K562 (cell line): Measurements from ENCODE around the gene PLCD1. TPM values are rescaled to one million over a fixed set of nuclear protein-coding genes. Genes with fewer than 3 reads are reported as not detected.
A peak's percentile ranks its signal among the peaks of the same experiment; 100 is the strongest.

Experiments
- ARID1B ChIP-seq: fragments of 450-650 bp; IDR thresholded peaks from 2 replicates; pipeline ENCODE4 v1.6.1; 2016; ENCODE audit warnings: antibody characterized with exemption, mild to moderate bottlenecking, inconsistent platforms
- BDP1 ChIP-seq: IDR thresholded peaks from 3 replicates; pipeline ENCODE4 v1.6.1; 2011; ENCODE audit not compliant: insufficient read length, insufficient read depth
- FOXK2 ChIP-seq, 2 experiments: fragments of 450-650 bp; IDR thresholded peaks in 1 of 2; conservative IDR thresholded peaks in 1 of 2; 2 replicates each; pipeline ENCODE4 v1.6.1; 2016; ENCODE audit warnings: low read depth in 2 of 2, mild to moderate bottlenecking in 1 of 2
- GTF2A2 ChIP-seq: IDR thresholded peaks from 2 replicates; pipeline ENCODE4 v1.6.1; 2016; ENCODE audit warnings: mild to moderate bottlenecking, missing genetic modification characterization, missing compliant biosample characterization
- HDAC8 ChIP-seq: fragments of 450-650 bp; IDR thresholded peaks from 2 replicates; pipeline ENCODE4 v1.6.1; 2016; ENCODE audit warnings: mild to moderate bottlenecking, missing genetic modification characterization, moderate library complexity, missing compliant biosample characterization
- ILF3 ChIP-seq: fragments of 450-650 bp; IDR thresholded peaks from 2 replicates; pipeline ENCODE4 v1.6.1; 2018; ENCODE audit warnings: antibody characterized with exemption, mild to moderate bottlenecking, moderate library complexity, borderline replicate concordance
- JUN ChIP-seq, 2 experiments: sonication (generic) in 1 of 2; formaldehyde crosslinking in 1 of 2; IDR thresholded peaks; 2 replicates each; pipeline versions ENCODE4 v1.6.1 to v1.8.0; 2012 to 2022; ENCODE audit warnings: borderline replicate concordance in 2 of 2, mild to moderate bottlenecking in 2 of 2, improper control_type of control experiment in 1 of 2, low read depth in 1 of 2, low read length in 1 of 2, missing genetic modification reagents in 1 of 2
- MAFK ChIP-seq: IDR thresholded peaks from 2 replicates; pipeline ENCODE4 v1.6.1; 2011; ENCODE audit warnings: low read length, improper control_type of control experiment
- PCBP1 ChIP-seq: fragments of 200-400 bp; formaldehyde crosslinking; IDR thresholded peaks from 2 replicates; pipeline ENCODE4 v1.6.1; 2018; ENCODE audit warnings: mild to moderate bottlenecking, low read depth, low read length; ENCODE audit not compliant: poor library complexity, severe bottlenecking
- POLR2A ChIP-seq: fragments of 450-650 bp; conservative IDR thresholded peaks from 2 replicates; pipeline ENCODE4 v1.6.1; 2016
- ZFP1 ChIP-seq: fragments of 450-650 bp; formaldehyde crosslinking; IDR thresholded peaks from 2 replicates; pipeline ENCODE4 v1.4.0; 2020; ENCODE audit warnings: mild to moderate bottlenecking, mixed read lengths
- ZFPM2 ChIP-seq: fragments of 250-450 bp; sonication (Bioruptor Pico); IDR thresholded peaks from 2 replicates; pipeline ENCODE4 v1.5.1; 2022; ENCODE audit warnings: mild to moderate bottlenecking
- ZNF436 ChIP-seq: fragments of 250-450, 450-650 bp; sonication (Bioruptor Pico); formaldehyde crosslinking; IDR thresholded peaks from 2 replicates; pipeline ENCODE4 v1.7.0; 2020; ENCODE audit warnings: mild to moderate bottlenecking
- ZNF551 ChIP-seq: fragments of 250-450 bp; sonication (Bioruptor Pico); IDR thresholded peaks from 2 replicates; pipeline ENCODE4 v1.5.0; 2021; ENCODE audit warnings: mild to moderate bottlenecking, moderate library complexity
- ZSCAN32 ChIP-seq: fragments of 450-650 bp; formaldehyde crosslinking; IDR thresholded peaks from 2 replicates; pipeline ENCODE4 v1.4.0; 2020; ENCODE audit warnings: mild to moderate bottlenecking, moderate library complexity
- polyA plus RNA-seq, 8 experiments: library from polyadenylated mRNA; depleted of rRNA in 4 of 8; stranded (reverse) in 5 of 8; unstranded in 3 of 8; fragments of >200 nt; fragmentation: Nextera tagmentation in 2 of 8; fragmentation: Illumina TruSeq in 1 of 8; extraction: Ambion mirVana in 2 of 8; extraction: Trizol in 1 of 8; gene quantifications; 2 replicates each; pipeline versions ENCODE4 v1.2.1 to v1.2.3, GENCODE V29; 2011 to 2014; ENCODE audit warnings: inconsistent platforms in 1 of 8, missing spikeins in 1 of 8
- total RNA-seq, 7 experiments: library from RNA; depleted of rRNA in 6 of 7; stranded (reverse); fragments of >200 nt in 6 of 7; fragmentation: Illumina TruSeq in 2 of 7; extraction: Trizol in 2 of 7; gene quantifications; 2 replicates each; pipeline versions ENCODE4 v1.2.1 to v1.2.3, GENCODE V29; 2011 to 2021; ENCODE audit warnings: low replicate concordance in 1 of 7
- TF ChIP-seq, protein P1 (sequence below): fragments of 250-450 bp; sonication (Bioruptor Pico); IDR thresholded peaks from 2 replicates; pipeline ENCODE4 v1.4.0; 2020
- TF ChIP-seq, protein P2 (sequence below): fragments of 450-650 bp; IDR thresholded peaks from 2 replicates; pipeline ENCODE4 v1.6.1; 2017; ENCODE audit warnings: antibody characterized with exemption, mild to moderate bottlenecking
- TF ChIP-seq, protein P3 (sequence below): fragments of 250-450 bp; sonication (Bioruptor Pico); IDR thresholded peaks from 2 replicates; pipeline ENCODE4 v1.5.0; 2021
- TF ChIP-seq, protein P4 (sequence below): fragments of 250-450 bp; sonication (Bioruptor Pico); IDR thresholded peaks from 2 replicates; pipeline ENCODE4 v1.5.0; 2022; ENCODE audit warnings: mild to moderate bottlenecking

PLCD1 gene
- total and polyA plus RNA-seq, 9 of the 15 experiments (the other 6 are each of a cell fraction or from before 2014, with no cell fraction given) = 5.4 to 209 (median 116) TPM

DNA sequence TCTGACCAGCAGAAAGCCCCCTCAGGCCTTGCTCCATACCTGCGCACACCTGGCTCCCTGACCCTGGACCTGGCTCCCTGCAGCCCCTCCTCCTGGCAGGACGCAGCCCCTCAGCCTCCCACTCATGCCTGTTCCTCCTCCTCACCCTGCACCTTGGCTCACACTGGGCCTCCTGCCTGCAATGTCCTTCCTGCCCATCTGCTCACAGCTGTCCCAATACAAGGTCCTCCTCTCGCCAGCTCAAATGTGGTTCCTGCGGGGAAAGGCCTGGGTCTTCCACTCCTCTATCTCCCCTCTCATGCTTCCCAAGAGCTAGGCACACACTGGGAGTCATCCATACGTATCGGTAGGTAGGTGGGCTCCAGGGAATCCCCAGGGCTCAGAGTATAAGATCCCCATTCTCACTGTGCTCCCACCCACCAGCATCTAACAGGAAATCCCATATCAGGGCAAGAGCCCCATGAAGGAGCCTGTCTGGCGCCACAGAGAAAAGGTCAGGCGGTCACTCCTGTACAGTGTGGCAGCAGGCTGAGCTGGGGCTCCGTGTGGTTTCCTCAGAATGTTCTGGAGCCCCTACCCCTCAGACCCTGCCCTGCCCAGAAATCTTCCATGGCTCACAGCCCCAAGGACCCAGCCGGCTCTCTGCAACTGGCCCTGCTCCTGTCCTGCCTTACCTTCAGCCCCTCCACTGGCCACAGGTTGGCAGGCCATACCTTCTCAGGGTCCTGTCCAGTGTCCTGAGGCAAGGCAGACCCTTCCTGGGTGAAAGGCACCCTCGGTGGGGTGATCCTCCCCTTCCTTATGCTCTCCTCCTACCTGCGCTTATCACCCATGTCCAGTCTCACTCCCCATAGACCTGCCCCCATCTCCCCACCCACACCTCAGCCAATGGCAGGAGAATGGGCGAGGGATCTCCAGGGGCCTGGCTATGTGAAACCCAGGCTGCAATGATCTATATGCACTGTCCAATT is 10.9 kb downstream of the PLCD1 start (continued):
- TF ChIP-seq HDAC8 (tag) (no peak), ZSCAN32 (CRISPR knock-in tag) (no peak), ILF3 (no peak), PCBP1 (no peak), JUN (IDR thresholded peaks at IDR 0.05; ENCODE audit: borderline replicate concordance, low read depth, low read length) (no peak), JUN (CRISPR knock-in tag; IDR thresholded peaks at IDR 0.05; ENCODE audit: borderline replicate concordance) (no peak), ZFP1 (CRISPR knock-in tag) (no peak), GTF2A2 (tag) (no peak), ZFPM2 (no peak), MAFK (no peak), ZNF436 (CRISPR knock-in tag) (no peak), POLR2A (peak; percentile 85), ARID1B (peak; percentile 88), BDP1 (no peak), FOXK2 (conservative IDR thresholded peaks at IDR 0.05 in 1 of 2, IDR thresholded peaks at IDR 0.05 in 1 of 2; ENCODE audit: low read depth in 2 of 2) (no peak), ZNF551 (CRISPR knock-in tag) (no peak)
- TF ChIP-seq, protein P1, sequence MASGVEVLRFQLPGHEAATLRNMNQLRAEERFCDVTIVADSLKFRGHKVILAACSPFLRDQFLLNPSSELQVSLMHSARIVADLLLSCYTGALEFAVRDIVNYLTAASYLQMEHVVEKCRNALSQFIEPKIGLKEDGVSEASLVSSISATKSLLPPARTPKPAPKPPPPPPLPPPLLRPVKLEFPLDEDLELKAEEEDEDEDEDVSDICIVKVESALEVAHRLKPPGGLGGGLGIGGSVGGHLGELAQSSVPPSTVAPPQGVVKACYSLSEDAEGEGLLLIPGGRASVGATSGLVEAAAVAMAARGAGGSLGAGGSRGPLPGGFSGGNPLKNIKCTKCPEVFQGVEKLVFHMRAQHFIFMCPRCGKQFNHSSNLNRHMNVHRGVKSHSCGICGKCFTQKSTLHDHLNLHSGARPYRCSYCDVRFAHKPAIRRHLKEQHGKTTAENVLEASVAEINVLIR (CRISPR knock-in tag) = no peak
- TF ChIP-seq, protein P2, sequence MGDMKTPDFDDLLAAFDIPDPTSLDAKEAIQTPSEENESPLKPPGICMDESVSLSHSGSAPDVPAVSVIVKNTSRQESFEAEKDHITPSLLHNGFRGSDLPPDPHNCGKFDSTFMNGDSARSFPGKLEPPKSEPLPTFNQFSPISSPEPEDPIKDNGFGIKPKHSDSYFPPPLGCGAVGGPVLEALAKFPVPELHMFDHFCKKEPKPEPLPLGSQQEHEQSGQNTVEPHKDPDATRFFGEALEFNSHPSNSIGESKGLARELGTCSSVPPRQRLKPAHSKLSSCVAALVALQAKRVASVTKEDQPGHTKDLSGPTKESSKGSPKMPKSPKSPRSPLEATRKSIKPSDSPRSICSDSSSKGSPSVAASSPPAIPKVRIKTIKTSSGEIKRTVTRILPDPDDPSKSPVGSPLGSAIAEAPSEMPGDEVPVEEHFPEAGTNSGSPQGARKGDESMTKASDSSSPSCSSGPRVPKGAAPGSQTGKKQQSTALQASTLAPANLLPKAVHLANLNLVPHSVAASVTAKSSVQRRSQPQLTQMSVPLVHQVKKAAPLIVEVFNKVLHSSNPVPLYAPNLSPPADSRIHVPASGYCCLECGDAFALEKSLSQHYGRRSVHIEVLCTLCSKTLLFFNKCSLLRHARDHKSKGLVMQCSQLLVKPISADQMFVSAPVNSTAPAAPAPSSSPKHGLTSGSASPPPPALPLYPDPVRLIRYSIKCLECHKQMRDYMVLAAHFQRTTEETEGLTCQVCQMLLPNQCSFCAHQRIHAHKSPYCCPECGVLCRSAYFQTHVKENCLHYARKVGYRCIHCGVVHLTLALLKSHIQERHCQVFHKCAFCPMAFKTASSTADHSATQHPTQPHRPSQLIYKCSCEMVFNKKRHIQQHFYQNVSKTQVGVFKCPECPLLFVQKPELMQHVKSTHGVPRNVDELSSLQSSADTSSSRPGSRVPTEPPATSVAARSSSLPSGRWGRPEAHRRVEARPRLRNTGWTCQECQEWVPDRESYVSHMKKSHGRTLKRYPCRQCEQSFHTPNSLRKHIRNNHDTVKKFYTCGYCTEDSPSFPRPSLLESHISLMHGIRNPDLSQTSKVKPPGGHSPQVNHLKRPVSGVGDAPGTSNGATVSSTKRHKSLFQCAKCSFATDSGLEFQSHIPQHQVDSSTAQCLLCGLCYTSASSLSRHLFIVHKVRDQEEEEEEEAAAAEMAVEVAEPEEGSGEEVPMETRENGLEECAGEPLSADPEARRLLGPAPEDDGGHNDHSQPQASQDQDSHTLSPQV = no peak
- TF ChIP-seq, protein P3, sequence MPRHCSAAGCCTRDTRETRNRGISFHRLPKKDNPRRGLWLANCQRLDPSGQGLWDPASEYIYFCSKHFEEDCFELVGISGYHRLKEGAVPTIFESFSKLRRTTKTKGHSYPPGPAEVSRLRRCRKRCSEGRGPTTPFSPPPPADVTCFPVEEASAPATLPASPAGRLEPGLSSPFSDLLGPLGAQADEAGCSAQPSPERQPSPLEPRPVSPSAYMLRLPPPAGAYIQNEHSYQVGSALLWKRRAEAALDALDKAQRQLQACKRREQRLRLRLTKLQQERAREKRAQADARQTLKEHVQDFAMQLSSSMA = no peak
- TF ChIP-seq, protein P4, sequence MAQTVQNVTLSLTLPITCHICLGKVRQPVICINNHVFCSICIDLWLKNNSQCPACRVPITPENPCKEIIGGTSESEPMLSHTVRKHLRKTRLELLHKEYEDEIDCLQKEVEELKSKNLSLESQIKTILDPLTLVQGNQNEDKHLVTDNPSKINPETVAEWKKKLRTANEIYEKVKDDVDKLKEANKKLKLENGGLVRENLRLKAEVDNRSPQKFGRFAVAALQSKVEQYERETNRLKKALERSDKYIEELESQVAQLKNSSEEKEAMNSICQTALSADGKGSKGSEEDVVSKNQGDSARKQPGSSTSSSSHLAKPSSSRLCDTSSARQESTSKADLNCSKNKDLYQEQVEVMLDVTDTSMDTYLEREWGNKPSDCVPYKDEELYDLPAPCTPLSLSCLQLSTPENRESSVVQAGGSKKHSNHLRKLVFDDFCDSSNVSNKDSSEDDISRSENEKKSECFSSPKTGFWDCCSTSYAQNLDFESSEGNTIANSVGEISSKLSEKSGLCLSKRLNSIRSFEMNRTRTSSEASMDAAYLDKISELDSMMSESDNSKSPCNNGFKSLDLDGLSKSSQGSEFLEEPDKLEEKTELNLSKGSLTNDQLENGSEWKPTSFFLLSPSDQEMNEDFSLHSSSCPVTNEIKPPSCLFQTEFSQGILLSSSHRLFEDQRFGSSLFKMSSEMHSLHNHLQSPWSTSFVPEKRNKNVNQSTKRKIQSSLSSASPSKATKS (CRISPR knock-in tag) = no peak
